ENCODE results near the gene PABPN1.

PABPN1 gene

GRCh38 chr14:23326491-23327332 is 5.5 kb downstream of the PABPN1 start:
- DNase-seq, result no peak

- DNase-seq, result peak; percentile 78
Observed at GRCh38 chr14:23327947-23328744, 6.9 kb downstream of the PABPN1 start.

GRCh38 chr14:23335623-23336022 is 14.4 kb downstream of the PABPN1 start:
- no peak for DNase-seq

- DNase-seq, result peak; percentile 27
Observed at GRCh38 chr14:23339506-23340268, 18.4 kb downstream of the PABPN1 start.

GRCh38 chr14:23344481-23344880 is 23.2 kb downstream of the PABPN1 start:
- no peak for DNase-seq

- DNase-seq, result no peak
Observed at GRCh38 chr14:23345987-23346692, 24.9 kb downstream of the PABPN1 start.

GRCh38 chr14:23346693-23347405 is 25.6 kb downstream of the PABPN1 start:
- DNase-seq, result no peak

GRCh38 chr14:23347406-23348296 is 26.4 kb downstream of the PABPN1 start:
- no peak for DNase-seq

- no peak for DNase-seq
Observed at GRCh38 chr14:23348297-23348655, 27.0 kb downstream of the PABPN1 start.

- DNase-seq, result no peak
Observed at GRCh38 chr14:23349156-23349845, 28.0 kb downstream of the PABPN1 start.

GRCh38 chr14:23351681-23352505 is 30.6 kb downstream of the PABPN1 start:
- peak; percentile 38 for DNase-seq

GRCh38 chr14:23352506-23353432 is 31.5 kb downstream of the PABPN1 start, which contains the start of gene SLC22A17:
Gene SLC22A17 (minus strand): TSS chr14:23352887.
- DNase-seq, result peak; percentile 74

GRCh38 chr14:23353433-23353780 is 32.1 kb downstream of the PABPN1 start:
- DNase-seq, result no peak

- DNase-seq, result no peak
Observed at GRCh38 chr14:23354990-23355389, 33.7 kb downstream of the PABPN1 start.

GRCh38 chr14:23355871-23356435 is 34.7 kb downstream of the PABPN1 start:
- DNase-seq, result no peak

GRCh38 chr14:23356662-23357061 is 35.4 kb downstream of the PABPN1 start:
- no peak for DNase-seq

GRCh38 chr14:23357261-23357660 is 36.0 kb downstream of the PABPN1 start:
- no peak for DNase-seq

- peak; percentile 5 for DNase-seq
Observed at GRCh38 chr14:23358042-23358441, 36.8 kb downstream of the PABPN1 start.

All from DMS53 (cell line).